Measurements from ENCODE around the gene BCR. TPM values are rescaled to one million over a fixed set of nuclear protein-coding genes. Genes with fewer than 3 reads are reported as not detected.

BCR gene
- total and polyA plus RNA-seq, 2 of the 8 experiments (the other 6 are each of a cell fraction or from before 2014, with no cell fraction given): 66.7 to 130 TPM

DNA sequence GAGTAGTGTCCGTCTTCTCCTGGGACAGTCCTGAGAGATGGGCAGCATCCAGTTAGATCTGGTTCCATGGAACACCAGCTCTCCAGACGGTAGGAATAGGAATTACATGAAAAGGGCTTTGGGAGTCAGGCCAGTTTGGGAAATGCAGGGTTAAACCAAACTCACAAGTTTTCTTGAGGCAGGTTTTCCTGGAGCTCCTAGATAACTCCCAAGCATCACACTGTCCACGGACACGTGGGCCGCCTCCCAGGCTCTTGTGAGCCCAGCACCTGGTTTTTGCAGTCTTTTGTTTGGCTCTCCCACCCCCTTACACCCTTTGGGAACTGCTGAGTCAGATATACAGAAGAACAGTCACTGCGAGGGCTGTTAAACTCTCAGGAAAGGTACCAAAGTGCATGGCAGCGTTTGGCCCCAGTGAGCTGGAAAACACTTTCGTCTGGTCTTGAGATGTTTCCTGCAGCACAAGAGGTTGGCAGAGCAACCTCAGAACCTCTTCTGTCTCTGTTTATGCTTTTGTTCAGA lies 90.0 kb downstream of the BCR start:
- WGBS, 2 experiments (ENCODE audit: extremely low coverage in 1 of 2, insufficient coverage in 1 of 2, insufficient read length in 1 of 2, insufficient replicate concordance in 2 of 2, low coverage in 1 of 2, low lambda C conversion rate in 2 of 2, missing lambda C conversion rate in 1 of 2): 65% methylated on average over 8 of the region's 8 CpGs; no CpG with 5 or more reads in 1 of the 2 experiments
- Histone ChIP-seq H2BK5ac (ENCODE audit: low read depth, low read length) (no peak overlapping the region), H3K14ac (ENCODE audit: insufficient read length) (no peak overlapping the region), H3K36me3 (ENCODE audit: control insufficient read depth in 2 of 4, insufficient read depth in 4 of 4, low read length in 3 of 4) (peaks cover 12 to 33% (median 31%) of the 10 kb centered on the region in 4 experiments; a peak in 7 of 8 replicates), H2BK12ac (ENCODE audit: low read depth, low read length) (no peak overlapping the region; the same call in 1 of the 2 replicates), H2AK5ac (ENCODE audit: low read depth, low read length) (no peak overlapping the region), H4K20me1 (replicated peaks in 1 of 2; ENCODE audit: control insufficient read depth in 1 of 2, insufficient read depth in 2 of 2, low read length in 2 of 2) (peaks cover 8 to 24% of the 10 kb centered on the region in 2 experiments), H3K79me1 (ENCODE audit: low read depth, low read length) (no peaks in the 10 kb centered on the region), H2BK15ac (ENCODE audit: low read length) (peak overlapping the region; percentile 67; the same call in 1 of the 2 replicates), H4K8ac (ENCODE audit: extremely low read depth, insufficient read depth, low read length) (no peak overlapping the region), H3K9me3 (ENCODE audit: insufficient read depth in 2 of 2, low read depth in 1 of 2, low read length in 1 of 2) (no peaks in the 10 kb centered on the region), H3K4me3 (ENCODE audit: extremely low read depth in 1 of 4, insufficient read depth in 2 of 4, low read depth in 3 of 4, low read length in 4 of 4) (no peak overlapping the region), H3K4ac (replicated peaks; ENCODE audit: insufficient read length, low read depth, low read length) (no peak overlapping the region), H3K56ac (replicated peaks; ENCODE audit: insufficient read length, low read depth, low read length) (no peak overlapping the region), H3K27ac (ENCODE audit: low read depth, low read length) (no peak overlapping the region), H3K79me2 (ENCODE audit: control insufficient read depth in 1 of 2, insufficient read depth in 2 of 2, low read length in 2 of 2) (no peaks in the 10 kb centered on the region), H2BK20ac (ENCODE audit: low read length) (0 out of 2 replicates have a peak overlapping the region, but pooled peaks have one; percentile 55), H3K27me3 (replicated peaks in 1 of 4; ENCODE audit: control insufficient read depth in 3 of 4, extremely low read depth in 1 of 4, insufficient read depth in 3 of 4, low read length in 3 of 4) (no peaks in the 10 kb centered on the region), H2AFZ (ENCODE audit: low read length) (no peak overlapping the region), H2BK120ac (replicated peaks; ENCODE audit: low read depth, low read length) (no peak overlapping the region), H4K91ac (replicated peaks; ENCODE audit: insufficient read length, low read length) (peak overlapping the region; percentile 46), H3K4me1 (replicated peaks in 1 of 4; ENCODE audit: control insufficient read depth in 3 of 4, insufficient read depth in 4 of 4, low read length in 3 of 4) (peaks cover 0 to 29% (median 20%) of the 10 kb centered on the region in 4 experiments; a peak in 6 of 7 replicates), H3K23me2 (ENCODE audit: low read depth, low read length) (no peaks in the 10 kb centered on the region), H3K4me2 (ENCODE audit: insufficient read depth in 1 of 2, low read depth in 2 of 2, low read length in 2 of 2) (no peak overlapping the region), H3K9ac (replicated peaks in 1 of 4; ENCODE audit: extremely low read depth in 1 of 4, low read depth in 3 of 4, low read length in 3 of 4) (no peak overlapping the region), H4K5ac (ENCODE audit: insufficient read length, low read depth, low read length) (no peak overlapping the region), H3K23ac (ENCODE audit: insufficient read length) (no peak overlapping the region), H3K18ac (ENCODE audit: extremely low read depth, low read length) (peak overlapping the region; percentile 19; the same call in 1 of the 2 replicates)
- ChIA-PET POLR2A (ENCODE audit: partially characterized antibody) (interaction anchor here (0.9 to 3.4 kb wide), 3 partner anchors 10 to 90 kb away, joined by 3 to 16 read pairs (median 12); partner anchors contain the start of gene BCR), CTCF (ENCODE audit: partially characterized antibody) (interaction anchor here (0.6 to 18.6 kb wide), 20 partner anchors 10 to 813 kb away, joined by 3 to 358 read pairs (median 4); partner anchors contain the start of gene BCR)
- peak; percentile 57 for FAIRE-seq
- no peak for DNase-seq (ENCODE audit: low read depth in 1 of 2, low spot score in 2 of 2)
- TF ChIP-seq BCL11A (IDR thresholded peaks at IDR 0.05; ENCODE audit: low read depth in 2 of 2, low read length in 2 of 2): no peak
- TF ChIP-seq MAFK (IDR thresholded peaks at IDR 0.05; ENCODE audit: low read depth, low read length): peak; percentile 57
- TF ChIP-seq, protein P1, sequence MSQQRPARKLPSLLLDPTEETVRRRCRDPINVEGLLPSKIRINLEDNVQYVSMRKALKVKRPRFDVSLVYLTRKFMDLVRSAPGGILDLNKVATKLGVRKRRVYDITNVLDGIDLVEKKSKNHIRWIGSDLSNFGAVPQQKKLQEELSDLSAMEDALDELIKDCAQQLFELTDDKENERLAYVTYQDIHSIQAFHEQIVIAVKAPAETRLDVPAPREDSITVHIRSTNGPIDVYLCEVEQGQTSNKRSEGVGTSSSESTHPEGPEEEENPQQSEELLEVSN (IDR thresholded peaks at IDR 0.05): no peak
- peak; percentile 57 to 69 for TF ChIP-seq RAD21 (IDR thresholded peaks at IDR 0.05 in 1 of 2, conservative IDR thresholded peaks at IDR 0.05 in 1 of 2; ENCODE audit: low read depth in 2 of 2, low read length in 2 of 2)
- TF ChIP-seq CREB1 (IDR thresholded peaks at IDR 0.05): no peak
- peak; percentile 68; the same call in 1 of the 2 replicates for TF ChIP-seq BACH1 (IDR thresholded peaks at IDR 0.05; ENCODE audit: low read length)
- no peak for TF ChIP-seq CHD2 (IDR thresholded peaks at IDR 0.05; ENCODE audit: low read length)
- TF ChIP-seq JUN (IDR thresholded peaks at IDR 0.05; ENCODE audit: low read depth, low read length): no peak
- TF ChIP-seq RBBP5 (IDR thresholded peaks at IDR 0.05; ENCODE audit: borderline replicate concordance, low read depth, low read length): no peak
- TF ChIP-seq TBP (IDR thresholded peaks at IDR 0.05; ENCODE audit: low read depth, low read length): no peak

Measured in H1 (cell line).